Measurements from ENCODE around the gene ATXN3. TPM values are rescaled to one million over a fixed set of nuclear protein-coding genes. Genes with fewer than 3 reads are reported as not detected.

ATXN3 gene
- total and polyA plus RNA-seq, 2 of the 13 experiments (the other 11 are each of a cell fraction or from before 2014, with no cell fraction given) = 14.9 to 17.3 TPM

DNA sequence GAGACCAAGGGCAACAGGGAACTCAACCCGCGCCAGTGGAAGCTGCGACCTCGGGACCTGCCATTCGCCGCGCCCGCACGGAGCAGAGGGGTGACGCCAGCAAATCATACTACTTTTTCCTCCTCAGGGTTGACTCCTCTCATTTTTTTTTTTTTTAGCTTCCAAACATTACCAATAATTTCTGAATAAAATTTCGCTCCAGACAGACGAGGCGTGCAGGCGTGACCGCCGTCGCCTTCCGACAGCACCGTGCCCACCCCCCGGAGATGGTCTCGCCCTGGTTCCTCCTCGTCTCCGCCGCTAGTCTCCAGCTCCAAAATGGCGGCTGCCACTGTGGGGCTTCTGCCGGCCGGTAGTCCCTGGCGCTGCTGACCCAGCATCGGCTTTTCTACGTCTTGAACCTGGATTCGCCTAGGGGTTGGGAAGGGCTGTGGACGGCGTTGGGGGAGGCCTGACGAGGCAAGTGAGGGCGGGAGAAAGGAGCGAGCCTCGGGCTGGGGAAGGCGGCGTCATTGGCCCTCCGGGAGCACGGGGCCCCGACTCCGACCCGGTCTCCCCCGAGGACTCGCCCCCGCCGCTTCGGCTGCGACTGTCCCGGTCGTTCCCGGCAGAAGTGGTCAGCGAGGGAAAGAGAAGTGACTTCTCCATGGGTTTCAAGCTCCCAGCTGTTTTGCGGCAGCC is 15.4 kb upstream of the ATXN3 start, which contains the start of the genes CPSF2 and NDUFB1 (continued):
- 0 out of 2 replicates have a peak, but pooled peaks have one; percentile 39 for TF ChIP-seq ZNF142 (CRISPR knock-in tag; IDR thresholded peaks at IDR 0.05)
- TF ChIP-seq ZMAT3 (CRISPR knock-in tag; conservative IDR thresholded peaks at IDR 0.05) = peak; percentile 92
- peak; percentile 98 for TF ChIP-seq YY1 (IDR thresholded peaks at IDR 0.05; ENCODE audit: insufficient read depth, insufficient replicate concordance, low read depth, low read length)
- peak; percentile 88 for TF ChIP-seq KDM2A (CRISPR knock-in tag; IDR thresholded peaks at IDR 0.05; ENCODE audit: borderline replicate concordance, low read depth)
- peak; percentile 74; the same call in 1 of the 2 replicates for TF ChIP-seq ZGPAT (CRISPR knock-in tag; IDR thresholded peaks at IDR 0.05)
- 0 out of 2 replicates have a peak, but pooled peaks have one; percentile 21 for TF ChIP-seq E2F1 (CRISPR knock-in tag; IDR thresholded peaks at IDR 0.05)
- TF ChIP-seq ZBTB21 (CRISPR knock-in tag; IDR thresholded peaks at IDR 0.05) = 0 out of 2 replicates have a peak, but pooled peaks have one; percentile 20
- TF ChIP-seq CCDC6 (CRISPR knock-in tag; IDR thresholded peaks at IDR 0.05) = no peak
- no peak for TF ChIP-seq SRSF1 (optimal IDR thresholded peaks at IDR 0.05; ENCODE audit: low read depth, low read length)
- TF ChIP-seq ADNP (CRISPR knock-in tag; IDR thresholded peaks at IDR 0.05) = no peak
- TF ChIP-seq HOXA9 (CRISPR knock-in tag; IDR thresholded peaks at IDR 0.05; ENCODE audit: borderline replicate concordance) = peak; percentile 38; the same call in 1 of the 2 replicates
- TF ChIP-seq HBP1 (CRISPR knock-in tag; IDR thresholded peaks at IDR 0.05; ENCODE audit: low read depth) = 0 out of 2 replicates have a peak, but pooled peaks have one; percentile 32
- peak; percentile 60 for TF ChIP-seq MEIS1 (CRISPR knock-in tag; IDR thresholded peaks at IDR 0.05; ENCODE audit: borderline replicate concordance)
- TF ChIP-seq MAF1 (CRISPR knock-in tag; IDR thresholded peaks at IDR 0.05; ENCODE audit: borderline replicate concordance) = 0 out of 2 replicates have a peak, but pooled peaks have one; percentile 61
- no peak for TF ChIP-seq CBX5 (CRISPR knock-in tag; IDR thresholded peaks at IDR 0.05; ENCODE audit: borderline replicate concordance)
- peak; percentile 93 for TF ChIP-seq BHLHE40 (IDR thresholded peaks at IDR 0.05; ENCODE audit: low read length)
- no peak for TF ChIP-seq PLSCR1 (CRISPR knock-in tag; IDR thresholded peaks at IDR 0.05; ENCODE audit: borderline replicate concordance)

All from HepG2 (cell line).